WERI-Rb-1 (cell line): ENCODE results near the gene SEMA4D.
"Not testable (repeated sequence)": the region's sequence is repeated elsewhere in the genome, so short reads cannot be mapped to it uniquely, and the experiment has no call there.

Source experiments
- DNase-seq: peaks from one replicate; pipeline ENCODE4 v3.0.0-alpha.2; 2020
- H3K27ac ChIP-seq: fragments of 250-450 bp; sonication (Bioruptor Pico); 2 replicates; pipeline ENCODE4 v1.5.1; 2020; ENCODE audit warnings: mild to moderate bottlenecking, moderate library complexity
- H3K27me3 ChIP-seq: fragments of 250-450 bp; sonication (Bioruptor Pico); 2 replicates; pipeline ENCODE4 v1.5.1; 2021; ENCODE audit warnings: mild to moderate bottlenecking, low read depth, moderate library complexity; ENCODE audit not compliant: insufficient read depth, severe bottlenecking
- H3K36me3 ChIP-seq: fragments of 250-450 bp; sonication (Bioruptor Pico); 2 replicates; pipeline ENCODE4 v1.5.1; 2020; ENCODE audit warnings: mild to moderate bottlenecking, moderate library complexity
- H3K4me3 ChIP-seq: 2 replicates; pipeline ENCODE4 v1.5.1; 2011; ENCODE audit warnings: low read depth, mild to moderate bottlenecking, control low read depth, low read length
- H3K9me3 ChIP-seq: fragments of 250-450 bp; sonication (Bioruptor Pico); 2 replicates; pipeline ENCODE4 v1.5.1; 2021; ENCODE audit warnings: mild to moderate bottlenecking, moderate library complexity; ENCODE audit not compliant: severe bottlenecking
- CTCF ChIP-seq: IDR thresholded peaks from 2 replicates; pipeline ENCODE4 v1.5.1; 2011; ENCODE audit warnings: low read depth, mild to moderate bottlenecking, control low read depth, inconsistent platforms, low read length

SEMA4D gene

GRCh38 chr9:89481538-89481915 lies 16.4 kb downstream of the SEMA4D start:
- Histone ChIP-seq H3K27ac (no peak overlapping the region), H3K4me3 (no peak overlapping the region), H3K27me3 (no peaks in the 10 kb centered on the region), H3K9me3 (no peaks in the 10 kb centered on the region), H3K36me3 (peaks cover 6% of the 10 kb centered on the region; the same call in 1 of the 2 replicates)
- DNase-seq: no peak
- no peak for TF ChIP-seq CTCF

GRCh38 chr9:89480825-89481537 lies 16.9 kb downstream of the SEMA4D start:
- Histone ChIP-seq H3K36me3 (peaks cover 6% of the 10 kb centered on the region; the same call in 1 of the 2 replicates), H3K27me3 (no peaks in the 10 kb centered on the region), H3K9me3 (no peaks in the 10 kb centered on the region), H3K27ac (no peak overlapping the region), H3K4me3 (no peak overlapping the region)
- no peak for TF ChIP-seq CTCF
- no peak for DNase-seq

- DNase-seq, H3K9me3 ChIP-seq, H3K27me3 ChIP-seq, H3K4me3 ChIP-seq, H3K27ac ChIP-seq, H3K36me3 ChIP-seq: not testable (repeated sequence)
These were observed 17.5 kb downstream of the SEMA4D start for GRCh38 chr9:89480372-89480771.

- H3K27me3 ChIP-seq, H3K27ac ChIP-seq: not testable (repeated sequence)
These were observed 18.3 kb downstream of the SEMA4D start for GRCh38 chr9:89479669-89480011.

GRCh38 chr9:89478821-89479668 lies 18.9 kb downstream of the SEMA4D start:
- Histone ChIP-seq H3K27ac (no peak overlapping the region), H3K36me3 (peaks cover 6% of the 10 kb centered on the region; the same call in 1 of the 2 replicates), H3K27me3 (no peaks in the 10 kb centered on the region), H3K9me3 (no peaks in the 10 kb centered on the region), H3K4me3 (no peak overlapping the region)
- DNase-seq: no peak
- TF ChIP-seq CTCF: no peak

More at GRCh38 chr9:89479669-89480011, 18.3 kb downstream of the SEMA4D start:
- H3K9me3 ChIP-seq, H3K36me3 ChIP-seq, DNase-seq, H3K4me3 ChIP-seq: not testable (repeated sequence)

- H3K4me3 ChIP-seq: no peak overlapping the region
These were observed 19.9 kb downstream of the SEMA4D start for GRCh38 chr9:89477811-89478630.

More at GRCh38 chr9:89477811-89478630, 19.9 kb downstream of the SEMA4D start:
- Histone ChIP-seq H3K27ac (no peak overlapping the region), H3K9me3 (no peaks in the 10 kb centered on the region), H3K27me3 (no peaks in the 10 kb centered on the region), H3K36me3 (peaks cover 6% of the 10 kb centered on the region; the same call in 1 of the 2 replicates)
- no peak for DNase-seq
- no peak for TF ChIP-seq CTCF
